Vagina (tissue), 2 donors: ENCODE measurements around the gene PSD2.

Experiments
- POLR2A ChIP-seq, 2 donors: fragments of 450-650 bp; IDR thresholded peaks; one replicate each; pipeline ENCODE4 v1.6.1; 2017; ENCODE audit warnings: antibody characterized with exemption in 2 of 2, mild to moderate bottlenecking in 2 of 2, moderate library complexity in 2 of 2
- POLR2AphosphoS5 ChIP-seq, 2 donors: sonication (generic); formaldehyde crosslinking; IDR thresholded peaks; one replicate each; pipeline ENCODE4 v1.9.0; 2017; ENCODE audit warnings: antibody characterized with exemption in 2 of 2, mild to moderate bottlenecking in 2 of 2, low read depth in 1 of 2; ENCODE audit not compliant: insufficient read depth in 1 of 2
- TF ChIP-seq, protein P1 (sequence below), 3 experiments: fragments of 450-650 bp in 2 of 3; fragments of 200-600 bp in 1 of 3; sonication (generic) in 1 of 3; IDR thresholded peaks; one replicate each; pipeline ENCODE4 v1.5.1; 2017 to 2019; ENCODE audit warnings: antibody characterized with exemption in 3 of 3, mild to moderate bottlenecking in 2 of 3, moderate library complexity in 2 of 3

GRCh38 chr5:139794067-139794846, 1.4 kb upstream of the PSD2 start:
- TF ChIP-seq POLR2AphosphoS5 (IDR thresholded peaks at IDR 0.05; ENCODE audit: insufficient read depth in 1 of 2, low read depth in 1 of 2) (no peak), POLR2A (IDR thresholded peaks at IDR 0.05) (no peak)
- TF ChIP-seq, protein P1, sequence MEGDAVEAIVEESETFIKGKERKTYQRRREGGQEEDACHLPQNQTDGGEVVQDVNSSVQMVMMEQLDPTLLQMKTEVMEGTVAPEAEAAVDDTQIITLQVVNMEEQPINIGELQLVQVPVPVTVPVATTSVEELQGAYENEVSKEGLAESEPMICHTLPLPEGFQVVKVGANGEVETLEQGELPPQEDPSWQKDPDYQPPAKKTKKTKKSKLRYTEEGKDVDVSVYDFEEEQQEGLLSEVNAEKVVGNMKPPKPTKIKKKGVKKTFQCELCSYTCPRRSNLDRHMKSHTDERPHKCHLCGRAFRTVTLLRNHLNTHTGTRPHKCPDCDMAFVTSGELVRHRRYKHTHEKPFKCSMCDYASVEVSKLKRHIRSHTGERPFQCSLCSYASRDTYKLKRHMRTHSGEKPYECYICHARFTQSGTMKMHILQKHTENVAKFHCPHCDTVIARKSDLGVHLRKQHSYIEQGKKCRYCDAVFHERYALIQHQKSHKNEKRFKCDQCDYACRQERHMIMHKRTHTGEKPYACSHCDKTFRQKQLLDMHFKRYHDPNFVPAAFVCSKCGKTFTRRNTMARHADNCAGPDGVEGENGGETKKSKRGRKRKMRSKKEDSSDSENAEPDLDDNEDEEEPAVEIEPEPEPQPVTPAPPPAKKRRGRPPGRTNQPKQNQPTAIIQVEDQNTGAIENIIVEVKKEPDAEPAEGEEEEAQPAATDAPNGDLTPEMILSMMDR (IDR thresholded peaks at IDR 0.05) = no peak
